ENCODE measurements around the gene EDN2.

- TF ChIP-seq CTCF (IDR thresholded peaks at IDR 0.05; ENCODE audit: poor library complexity) (peak; percentile 93), EZH2 (IDR thresholded peaks at IDR 0.05; ENCODE audit: borderline replicate concordance) (no peak)
These were observed 31.9 kb upstream of the EDN2 start for GRCh38 chr1:41516168-41517061.
